Stimulated activated CD4-positive, alpha-beta T cell treated with anti-CD3 and anti-CD28 coated beads, Interleukin-12 subunit alpha, Interleukin-12 subunit beta, amount 100 ng/mL, for 48 hours (primary cell): ENCODE measurements around the gene C2orf76.

ENCODE experiments used
- DNase-seq, 3 donors: peaks; one replicate each; pipeline ENCODE4 v3.0.0-alpha.2; 2020; ENCODE audit warnings: low read depth in 2 of 3, low spot score in 1 of 3

The C2orf76 gene

DNA sequence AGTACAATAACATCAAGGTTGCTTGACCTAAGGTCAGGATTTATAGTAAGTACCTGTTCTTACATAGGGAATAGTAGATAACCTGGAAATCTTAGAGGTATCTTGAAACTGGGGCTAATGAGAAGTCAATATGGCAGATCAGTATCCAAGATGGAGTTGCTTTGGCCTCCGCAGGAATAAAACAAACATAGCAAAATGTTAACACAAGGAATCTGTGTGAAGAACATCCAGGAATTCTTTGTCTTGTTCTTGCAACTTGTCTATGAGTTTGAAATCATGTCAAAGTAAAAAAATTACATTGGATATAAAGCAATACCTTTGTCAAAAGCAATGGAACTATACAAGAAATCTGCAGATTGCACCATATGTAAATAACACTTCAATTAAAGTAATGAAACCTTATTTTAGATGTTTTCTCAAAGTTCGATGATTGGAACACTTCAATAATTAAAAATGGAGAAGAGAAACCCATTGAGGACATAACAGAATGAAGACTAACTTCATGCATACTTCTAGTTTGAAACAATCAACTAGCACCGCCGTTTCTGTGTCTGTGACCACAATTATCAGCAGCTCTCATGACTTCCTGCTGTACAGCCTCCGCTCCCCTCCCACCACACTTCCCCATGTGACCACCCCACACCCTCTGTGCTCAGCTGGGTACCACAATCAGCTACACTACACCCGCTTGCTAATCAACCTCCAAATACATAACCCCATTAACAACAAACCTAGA, 27.6 kb downstream of the C2orf76 start:
- DNase-seq: no peak

DNA sequence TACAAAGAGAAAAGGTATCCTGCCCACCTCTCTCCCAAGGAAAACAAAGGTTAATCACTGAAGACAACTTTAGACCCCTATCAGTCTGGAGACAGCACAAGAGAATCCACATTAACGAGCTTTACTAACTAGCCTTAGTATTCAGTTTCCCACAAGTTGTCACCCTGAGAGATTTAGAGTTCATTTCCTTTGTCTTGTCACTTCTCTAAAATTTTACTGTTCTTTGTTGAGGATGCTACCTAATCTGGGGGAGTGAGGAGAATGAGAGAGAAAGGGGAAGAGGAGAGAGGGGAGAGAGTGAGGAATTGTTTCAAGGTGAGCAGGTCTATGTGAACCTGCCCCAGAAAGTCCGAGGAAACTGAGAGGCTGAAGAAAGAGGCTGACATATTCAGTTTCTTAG, 28.4 kb downstream of the C2orf76 start:
- DNase-seq: no peak

DNA sequence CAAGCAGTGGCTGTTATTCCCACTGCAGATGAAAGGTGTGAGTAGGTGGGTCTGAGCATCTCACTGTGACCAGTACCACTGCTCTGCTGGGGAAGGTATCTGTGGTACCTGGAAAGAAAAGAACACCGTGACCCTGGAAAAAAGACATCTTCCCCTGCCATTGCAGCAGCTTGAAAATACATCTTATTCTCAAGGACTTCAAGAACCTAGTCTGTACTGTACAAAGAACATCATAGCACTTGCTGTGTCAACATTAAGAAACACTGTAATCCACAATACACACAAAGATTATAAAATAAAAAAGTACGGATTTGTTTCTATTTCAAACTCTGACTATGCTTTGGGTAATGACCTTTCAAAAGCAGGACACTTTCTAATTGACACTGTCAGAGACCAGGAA, 28.9 kb downstream of the C2orf76 start:
- no peak for DNase-seq

GRCh38 chr2:119333833-119334232, 32.8 kb downstream of the C2orf76 start:
- no peak for DNase-seq

DNA sequence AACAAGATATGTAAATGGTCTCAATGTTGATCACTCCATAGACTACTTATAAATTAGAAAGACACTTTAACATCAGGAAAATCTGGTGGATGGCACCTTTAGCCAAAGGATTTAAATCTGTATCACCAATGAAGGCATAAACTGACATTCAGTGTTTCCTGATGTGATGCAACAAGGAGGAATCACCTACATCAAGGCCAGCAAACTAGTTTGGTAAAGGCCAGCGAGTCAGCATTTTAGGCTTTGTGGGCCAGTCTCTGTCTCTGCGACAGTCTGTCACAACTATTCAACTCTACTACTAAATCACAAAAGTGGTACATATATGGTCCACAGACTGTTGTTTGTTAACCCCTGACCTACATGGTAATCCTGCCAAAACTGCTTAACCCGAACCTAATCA, 33.3 kb downstream of the C2orf76 start:
- no peak for DNase-seq

- no peak for DNase-seq
These were observed 33.7 kb downstream of the C2orf76 start for GRCh38 chr2:119332953-119333352.

DNA sequence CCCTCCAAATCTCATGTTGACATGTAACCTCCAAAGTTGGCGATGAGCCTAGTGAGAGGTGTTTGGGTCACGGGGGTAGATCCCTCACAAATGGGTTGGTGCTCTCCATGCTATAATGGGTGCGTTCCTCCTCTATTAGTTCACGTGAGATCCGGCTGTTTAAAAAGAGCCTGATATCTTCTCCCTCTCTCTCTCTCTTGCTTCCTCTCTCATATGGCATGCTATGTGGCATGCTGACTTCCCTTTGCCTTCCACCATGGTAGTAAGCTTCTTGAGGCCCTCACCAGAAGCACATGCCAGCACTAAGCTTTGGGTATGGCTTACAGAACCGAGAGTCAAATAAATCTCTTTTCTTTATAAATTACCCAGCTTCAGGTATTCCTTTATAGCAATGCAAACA, 39.2 kb downstream of the C2orf76 start:
- DNase-seq: no peak

- no peak for DNase-seq
These were observed 39.7 kb downstream of the C2orf76 start for GRCh38 chr2:119326938-119327337.

- no peak for DNase-seq
These were observed 41.9 kb downstream of the C2orf76 start for GRCh38 chr2:119324685-119325270.

DNA sequence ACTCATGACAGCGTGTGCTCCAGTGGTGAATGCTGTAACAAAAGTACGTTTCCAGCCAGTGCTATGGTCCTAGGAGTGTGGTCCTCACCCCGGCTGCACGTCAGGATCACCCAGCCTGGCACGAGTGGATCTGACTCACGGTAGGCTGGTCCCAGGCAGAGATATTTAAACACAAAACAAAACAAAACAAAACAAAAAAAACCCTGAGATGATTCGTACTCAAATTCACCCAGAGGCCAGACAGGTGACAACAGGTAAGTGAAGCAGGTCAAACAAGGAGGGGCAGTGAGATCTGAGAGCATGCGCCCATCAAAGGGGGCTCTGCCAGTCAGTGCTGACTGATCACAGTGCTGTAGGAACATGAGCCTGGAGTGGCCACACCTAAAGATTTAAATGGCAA, 43.2 kb downstream of the C2orf76 start:
- no peak for DNase-seq

GRCh38 chr2:119319593-119319992, 47.0 kb downstream of the C2orf76 start:
- DNase-seq: no peak

DNA sequence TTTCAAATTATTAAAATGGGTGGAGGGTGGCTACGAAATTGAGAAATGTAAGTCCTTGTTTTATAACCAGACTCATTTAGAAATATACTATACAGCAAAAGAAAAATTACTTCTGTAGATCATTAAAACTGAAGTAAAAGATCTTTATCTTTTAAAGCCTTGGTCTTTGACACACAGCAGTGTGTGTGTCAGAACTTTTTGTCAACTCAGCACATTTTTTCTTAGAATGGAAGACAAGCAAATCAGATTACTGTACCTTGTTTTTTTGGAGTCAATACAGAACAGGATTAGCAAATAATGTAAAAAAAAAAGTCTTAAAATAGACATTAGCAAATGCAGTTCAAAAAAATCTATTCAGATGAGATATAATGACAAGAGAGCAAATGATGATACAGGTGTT, 49.1 kb downstream of the C2orf76 start:
- DNase-seq: no peak

DNA sequence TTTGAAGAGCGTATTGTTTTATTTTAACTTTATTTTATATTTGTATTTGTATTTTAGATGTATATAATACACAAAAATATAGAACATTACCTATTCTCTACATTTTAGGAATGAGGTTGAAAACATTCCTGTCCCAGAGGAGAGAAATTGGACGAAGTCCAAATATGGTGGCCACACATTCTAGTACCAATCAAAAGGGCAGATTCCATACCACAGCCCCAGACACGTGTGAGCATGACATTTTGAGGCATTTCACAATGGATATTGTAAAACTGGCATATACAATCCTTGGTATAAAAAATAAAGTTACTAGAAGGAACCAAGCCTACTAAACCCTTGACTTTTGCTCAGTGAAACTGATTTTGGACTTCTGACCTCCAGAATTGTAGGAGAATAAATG, 50.6 kb downstream of the C2orf76 start:
- DNase-seq: no peak

DNA sequence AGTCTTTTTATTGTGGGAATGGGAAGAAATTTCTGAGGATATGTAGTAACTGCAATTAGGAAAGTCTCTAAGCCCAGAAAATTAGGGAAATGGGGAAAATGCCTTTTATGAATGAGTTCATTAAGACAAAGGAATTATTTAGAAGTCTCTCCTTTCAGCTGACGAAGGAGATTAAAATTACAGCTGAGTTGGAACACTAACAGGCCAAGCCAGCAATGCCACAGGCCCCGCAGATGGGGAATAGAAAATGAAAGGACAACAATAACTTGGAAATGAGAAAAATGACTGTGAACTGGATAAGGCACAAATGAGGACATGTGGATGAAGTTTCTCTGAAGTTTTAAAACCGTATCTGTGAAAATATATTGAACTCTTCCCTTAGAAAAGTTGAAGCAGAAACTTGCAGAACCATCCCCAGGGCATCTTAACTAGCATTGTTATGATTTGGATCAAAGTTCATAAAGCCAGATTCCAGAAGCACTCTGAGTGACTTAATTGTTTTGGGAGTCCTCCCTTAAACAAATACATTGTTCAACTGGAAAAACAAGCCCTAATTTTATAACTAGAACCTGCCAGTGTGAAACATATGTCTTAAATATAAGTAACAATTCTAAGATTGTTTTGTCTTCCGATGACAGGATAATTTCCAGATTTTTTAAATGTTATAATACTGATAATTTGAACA, 51.3 kb downstream of the C2orf76 start:
- DNase-seq: no peak

DNA sequence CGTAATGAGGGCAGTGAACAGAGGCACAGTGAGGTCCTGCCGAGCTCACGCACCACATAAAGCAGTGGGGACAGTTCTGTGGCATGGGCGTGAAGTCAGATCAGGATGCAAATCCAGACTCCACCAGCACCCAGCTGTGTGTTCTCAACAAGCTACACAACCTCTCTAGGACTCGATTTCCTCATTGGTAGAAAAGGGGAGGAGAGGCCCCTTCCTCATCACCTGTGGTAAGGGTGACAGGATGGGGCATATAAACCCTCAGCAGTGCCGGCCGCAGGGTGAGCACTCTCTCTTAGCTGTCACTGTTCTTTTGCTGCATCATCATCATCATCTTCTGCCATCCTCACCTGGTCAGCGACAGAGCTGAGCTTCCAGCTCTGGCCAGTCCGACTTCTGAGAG, 54.8 kb downstream of the C2orf76 start:
- no peak for DNase-seq

DNA sequence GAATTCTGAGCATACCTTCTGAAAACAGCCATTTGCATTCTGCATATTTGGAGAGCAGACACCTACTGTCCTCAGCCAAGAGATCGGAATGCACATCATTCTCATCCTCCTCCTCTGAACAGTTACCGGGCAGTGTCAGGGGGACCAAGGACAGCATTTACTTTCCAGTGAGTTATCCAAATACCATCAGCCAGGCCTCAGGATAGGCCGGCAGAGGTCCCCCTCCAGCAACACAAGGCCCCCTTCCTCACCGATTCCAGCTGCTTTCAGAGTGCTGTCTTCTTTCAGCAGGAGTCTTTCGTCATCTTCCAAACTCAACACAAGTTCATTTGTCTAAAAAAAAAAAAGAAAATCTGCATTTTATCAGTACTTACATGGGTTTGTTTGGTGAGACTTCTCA, 55.3 kb downstream of the C2orf76 start:
- DNase-seq: no peak

DNA sequence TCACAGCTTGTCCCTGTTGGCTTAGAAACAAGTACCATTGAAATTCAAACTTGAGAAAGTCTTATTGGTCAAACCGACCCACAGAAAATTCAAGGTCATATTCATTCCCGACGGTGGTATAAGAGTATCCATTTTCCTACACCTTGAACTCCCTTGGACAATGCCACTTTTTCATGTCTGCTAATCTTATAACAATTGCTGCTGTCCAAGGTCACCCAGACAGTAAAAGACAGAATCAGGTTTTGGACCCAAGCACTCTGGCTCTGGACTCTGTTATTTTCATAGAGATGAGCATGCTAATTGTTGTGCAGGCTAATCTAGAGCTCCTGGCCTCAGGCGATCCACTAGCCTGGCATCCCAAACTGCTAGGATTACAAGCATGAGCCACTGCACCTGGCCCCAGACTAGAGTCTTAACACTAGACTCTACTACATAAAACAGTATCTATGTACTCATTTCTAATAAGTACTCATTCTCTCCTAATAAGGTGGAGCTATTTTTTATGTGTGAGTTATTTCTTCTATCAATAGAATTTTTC, 57.8 kb downstream of the C2orf76 start:
- DNase-seq: no peak

DNA sequence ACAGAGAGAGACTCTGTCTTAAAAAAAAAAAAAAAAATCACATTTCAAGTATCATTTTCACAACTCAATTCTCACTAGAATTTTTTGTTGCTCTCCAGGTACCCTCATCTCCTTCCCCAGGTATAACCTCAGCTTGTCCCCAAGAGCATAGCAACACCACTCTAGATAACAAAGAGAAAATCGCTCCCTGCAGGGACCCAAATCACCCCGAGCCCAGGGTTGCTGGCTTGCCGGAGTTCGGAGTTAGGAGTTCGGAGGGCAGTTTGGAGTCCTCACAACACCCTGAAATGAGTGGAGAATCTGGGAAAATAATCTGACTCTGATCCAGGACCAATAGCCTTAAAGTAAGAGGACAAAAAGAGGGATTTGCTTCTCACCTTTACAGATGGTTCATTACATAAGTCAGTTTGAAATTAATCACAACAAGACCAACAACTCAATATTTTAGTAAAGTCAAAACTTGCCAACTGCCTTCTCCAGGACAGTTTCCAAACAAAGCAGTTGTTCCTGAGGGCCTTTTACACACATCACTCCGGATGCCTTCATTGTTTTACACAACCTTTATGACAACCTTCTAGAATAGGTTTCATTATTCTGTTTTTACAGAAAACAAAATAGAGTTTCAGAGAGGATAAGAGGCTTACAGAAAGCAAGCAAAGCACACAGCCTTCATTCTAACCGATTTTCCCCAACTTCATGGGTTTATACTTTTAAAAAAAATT, 59.1 kb downstream of the C2orf76 start:
- no peak for DNase-seq

DNA sequence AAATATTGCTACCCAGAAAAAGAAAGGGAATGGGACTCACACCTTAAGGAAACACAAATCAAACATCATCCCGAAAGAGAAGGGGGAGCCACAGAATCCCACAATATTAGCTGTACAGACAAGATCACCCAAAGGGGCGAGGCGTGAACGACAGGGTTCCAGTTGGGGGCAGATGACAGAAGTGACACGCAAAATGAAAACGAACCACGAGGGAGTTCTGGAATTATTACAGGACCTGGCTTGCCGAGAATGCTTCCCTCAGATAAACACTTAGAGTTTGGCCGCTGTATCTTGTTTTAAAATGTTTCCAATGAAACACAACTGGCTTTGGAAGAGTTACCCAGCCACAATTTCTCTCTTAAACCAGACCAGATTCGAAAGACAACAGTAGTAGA, 60.4 kb downstream of the C2orf76 start:
- no peak for DNase-seq

DNA sequence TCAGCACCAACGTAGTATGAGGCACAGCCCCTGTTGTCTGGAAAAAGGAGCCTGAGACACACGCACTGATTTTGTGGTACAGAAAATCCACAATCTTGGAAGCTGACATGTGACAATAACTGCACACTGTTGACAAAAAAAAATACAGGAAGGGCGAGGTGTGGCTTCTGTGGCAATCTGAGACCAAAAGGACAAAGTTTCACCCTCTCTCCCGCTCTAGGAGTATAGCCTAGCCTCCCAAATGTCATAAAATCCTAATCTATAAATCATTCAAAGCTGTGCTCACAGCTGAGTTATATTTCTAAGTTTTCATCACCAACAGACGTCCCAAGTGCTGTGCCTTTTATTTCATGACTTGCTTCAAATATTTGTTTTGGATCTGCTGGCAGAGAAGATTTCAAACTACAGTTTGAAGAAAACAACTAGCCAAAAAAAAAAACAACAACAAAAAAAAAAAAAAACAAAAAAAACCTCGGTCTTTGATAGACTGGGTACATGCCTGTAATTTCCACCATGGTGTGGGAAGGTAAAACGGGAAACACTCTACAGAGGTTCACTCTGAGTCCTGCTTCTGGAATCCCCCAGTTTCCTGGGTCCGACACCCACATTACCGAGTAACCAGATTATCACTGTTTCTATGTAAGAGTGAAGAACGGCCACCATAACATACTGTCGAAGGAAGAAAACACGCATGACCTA, 61.0 kb downstream of the C2orf76 start:
- no peak for DNase-seq

DNA sequence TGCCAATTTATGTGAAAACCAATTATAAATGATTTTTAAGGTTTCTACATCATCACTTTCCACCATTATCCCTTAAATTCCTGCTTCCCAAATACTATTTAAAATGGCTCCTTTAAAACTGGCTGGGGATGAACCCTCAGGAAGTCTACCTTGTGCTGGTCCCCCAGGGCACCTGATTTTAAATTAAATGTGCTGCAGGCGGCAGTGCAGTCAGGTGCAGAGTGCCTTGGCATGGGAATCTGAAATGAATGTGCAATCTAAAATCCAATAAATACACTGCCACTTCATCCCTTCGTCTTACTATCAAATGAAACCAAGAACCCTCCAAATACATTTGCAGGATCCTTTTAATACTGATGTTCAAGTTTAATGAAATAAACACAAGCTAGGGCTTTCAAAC, 61.8 kb downstream of the C2orf76 start:
- DNase-seq: no peak
